HepG2 (cell line): ENCODE results near the gene PRKAR2B. TPM values are rescaled to one million over a fixed set of nuclear protein-coding genes. Genes with fewer than 3 reads are reported as not detected.

Source experiments
- ATAC-seq: fragments of 200-7000 bp; cut with Tn5 transposase; 3 replicates; pipeline ENCODE4 v1.9.1; 2020; ENCODE audit warnings: mild to moderate bottlenecking, moderate library complexity
- BruUV-seq: library from RNA; stranded (reverse); fragments of 400-500 nt; replicated peaks from 2 replicates; lab custom pipeline; 2021; lab: Mats Ljungman, UMichigan
- CTCF ChIA-PET: fragments of 300-600 bp; formaldehyde crosslinking; extraction: SDS; loops from one replicate; lab custom pipeline; 2021; ENCODE audit warnings: low total read pairs, inconsistent platforms, low intra/inter-chr PET ratio; lab: Yijun Ruan, JAX
- POLR2A ChIA-PET: fragments of 350-600 bp; sonication (Branson Sonifier 250); formaldehyde crosslinking; loops from one replicate; lab custom pipeline; 2020; ENCODE audit warnings: antibody characterized with exemption, inconsistent platforms; lab: Yijun Ruan, JAX
- DNase-seq: peaks from one replicate; pipeline ENCODE4 v3.0.0-alpha.2; 2015; ENCODE audit warnings: low spot score
- FAIRE-seq: peaks from 3 replicates; lab custom pipeline; 2011; peaks lifted over from hg19 to GRCh38; lab: Jason Lieb, UNC
- H2AFZ ChIP-seq: one replicate; pipeline ENCODE4 v1.6.1; 2011; ENCODE audit warnings: low read length, inconsistent platforms
- H3K27ac ChIP-seq: fragments of 300-600 bp; 3 replicates; pipeline ENCODE4 v1.8.0; 2011; ENCODE audit warnings: mixed run types, mild to moderate bottlenecking, mixed read lengths, low read length, inconsistent platforms; ENCODE audit not compliant: insufficient read depth; ENCODE audit errors: extremely low read length
- H3K27me3 ChIP-seq, 2 experiments: fragments of 200-600 bp in 1 of 2; 2 replicates in 1 of 2; 3 replicates in 1 of 2; pipeline versions ENCODE4 v1.6.0 to v1.8.0; 2011; ENCODE audit warnings: low read length in 2 of 2, mild to moderate bottlenecking in 2 of 2, moderate library complexity in 2 of 2, inconsistent platforms in 1 of 2; ENCODE audit not compliant: insufficient read depth in 2 of 2, control insufficient read depth in 1 of 2
- H3K36me3 ChIP-seq, 2 experiments: fragments of 200-600 bp in 1 of 2; replicated peaks in 1 of 2; 2 replicates in 1 of 2; 3 replicates in 1 of 2; pipeline versions ENCODE4 v1.5.1 to v1.8.0; 2011; ENCODE audit warnings: low read length in 2 of 2, inconsistent platforms in 1 of 2; ENCODE audit not compliant: insufficient read depth in 2 of 2, control insufficient read depth in 1 of 2
- H3K4me1 ChIP-seq: 2 replicates; pipeline ENCODE4 v1.5.1; 2012; ENCODE audit warnings: low read length, inconsistent platforms; ENCODE audit not compliant: insufficient read depth
- H3K4me2 ChIP-seq: 2 replicates; pipeline ENCODE4 v1.6.0; 2011; ENCODE audit warnings: low read depth, low read length, inconsistent platforms
- H3K4me3 ChIP-seq, 3 experiments: fragments of 200-600 bp in 1 of 3; sonication (generic), shearing (Covaris generic) in 1 of 3; replicated peaks in 1 of 3; 2 replicates each; pipeline ENCODE4 v1.5.1; 2011 to 2016; ENCODE audit warnings: low read length in 3 of 3, inconsistent platforms in 2 of 3, low read depth in 2 of 3, mild to moderate bottlenecking in 2 of 3, control low read depth in 1 of 3, mixed read lengths in 1 of 3; ENCODE audit not compliant: insufficient read depth in 1 of 3
- H3K79me2 ChIP-seq: one replicate; pipeline ENCODE4 v1.6.1; 2011; ENCODE audit warnings: low read length, inconsistent platforms; ENCODE audit not compliant: insufficient read depth
- H3K9ac ChIP-seq: 2 replicates; pipeline ENCODE4 v1.6.0; 2011; ENCODE audit warnings: mild to moderate bottlenecking, low read depth, low read length, inconsistent platforms; ENCODE audit not compliant: insufficient read depth
- H3K9me3 ChIP-seq: 2 replicates; pipeline ENCODE4 v1.5.1; 2012; ENCODE audit warnings: mild to moderate bottlenecking, low read length
- H4K20me1 ChIP-seq: 2 replicates; pipeline ENCODE4 v1.6.0; 2011; ENCODE audit warnings: inconsistent platforms, mild to moderate bottlenecking, low read length, moderate library complexity; ENCODE audit not compliant: insufficient read depth
- AGO1 ChIP-seq: fragments of 200-400 bp; formaldehyde crosslinking; IDR thresholded peaks from 2 replicates; pipeline ENCODE4 v1.6.1; 2017; ENCODE audit warnings: mild to moderate bottlenecking, low read depth, low read length, moderate library complexity; ENCODE audit not compliant: poor library complexity, severe bottlenecking
- JDP2 ChIP-seq: sonication (generic); formaldehyde crosslinking; IDR thresholded peaks from 2 replicates; pipeline ENCODE4 v1.8.1; 2022; ENCODE audit warnings: missing genetic modification reagents, borderline replicate concordance
- MNT ChIP-seq: fragments of 450-650 bp; IDR thresholded peaks from 2 replicates; pipeline ENCODE4 v1.6.1; 2016
- WGBS: methylation state at CpG from one replicate; pipeline ENCODE4 v1.1.6; 2017; ENCODE audit warnings: low lambda C conversion rate; 5-methylcytosine and 5-hydroxymethylcytosine counted together
- in situ Hi-C: cut with HindIII; loops from 2 replicates; pipeline ENCODE4 v1.10.0; 2017; ENCODE audit warnings: low pct_unique_long_range_greater_than_20kb; ENCODE audit not compliant: extremely low pct_ligation_motif_present
- intact Hi-C: fragments of 100-400 bp; cut with micrococcal nuclease; formaldehyde crosslinking; loops from one replicate; pipeline ENCODE4 v1.10.0; 2022; ENCODE audit not compliant: unreplicated experiment
- polyA plus RNA-seq, 8 experiments: library from polyadenylated mRNA; depleted of rRNA in 3 of 8; stranded (reverse) in 7 of 8; unstranded in 1 of 8; fragments of >200 nt; fragmentation: Illumina TruSeq in 4 of 8; extraction: Trizol in 4 of 8; gene quantifications; 2 replicates each; pipeline versions ENCODE4 v1.2.1 to v1.2.3, GENCODE V29; 2011 to 2016; ENCODE audit warnings: low read depth in 4 of 8, missing spikeins in 1 of 8, mixed read lengths in 1 of 8; ENCODE audit not compliant: insufficient read depth in 1 of 8
- total RNA-seq, 5 experiments: library from RNA; depleted of rRNA; stranded (reverse); fragments of >200 nt; fragmentation: Illumina TruSeq; extraction: Trizol; gene quantifications; 2 replicates each; pipeline ENCODE4 v1.2.3, GENCODE V29; 2016; ENCODE audit warnings: low read depth in 1 of 5
- TF ChIP-seq, protein P1 (sequence below): sonication (generic); formaldehyde crosslinking; IDR thresholded peaks from 2 replicates; pipeline ENCODE4 v1.9.0; 2022; ENCODE audit warnings: low read depth, missing genetic modification reagents

Gene PRKAR2B
- total and polyA plus RNA-seq, 2 of the 13 experiments (the other 11 are each of a cell fraction or from before 2014, with no cell fraction given) = not detected

- no peak for TF ChIP-seq AGO1
- TF ChIP-seq JDP2 (CRISPR knock-in tag) = no peak
Measured at GRCh38 chr7:107063245-107064120, 19.0 kb downstream of the PRKAR2B start (continued).

- Histone ChIP-seq H4K20me1 (no peaks in the 10 kb centered on the region), H3K9ac (no peak overlapping the region), H3K4me2 (no peak overlapping the region), H3K79me2 (no peaks in the 10 kb centered on the region), H3K27me3 (peaks cover 0 to 18% of the 10 kb centered on the region in 2 experiments; a peak in 2 of 5 replicates), H3K36me3 (no peaks in the 10 kb centered on the region), H3K9me3 (no peaks in the 10 kb centered on the region), H3K4me3 (no peak overlapping the region), H2AFZ (no peak overlapping the region), H3K4me1 (no peaks in the 10 kb centered on the region), H3K27ac (no peak overlapping the region)
- DNase-seq = no peak
- in situ Hi-C loops (no loop called here), intact Hi-C loops (loop anchor here (5.0 kb wide), 1 partner anchor 68 kb away; no protein-coding TSS in a partner anchor)
- TF ChIP-seq MNT = peak; percentile 35; the same call in 1 of the 2 replicates
- TF ChIP-seq, protein P1, sequence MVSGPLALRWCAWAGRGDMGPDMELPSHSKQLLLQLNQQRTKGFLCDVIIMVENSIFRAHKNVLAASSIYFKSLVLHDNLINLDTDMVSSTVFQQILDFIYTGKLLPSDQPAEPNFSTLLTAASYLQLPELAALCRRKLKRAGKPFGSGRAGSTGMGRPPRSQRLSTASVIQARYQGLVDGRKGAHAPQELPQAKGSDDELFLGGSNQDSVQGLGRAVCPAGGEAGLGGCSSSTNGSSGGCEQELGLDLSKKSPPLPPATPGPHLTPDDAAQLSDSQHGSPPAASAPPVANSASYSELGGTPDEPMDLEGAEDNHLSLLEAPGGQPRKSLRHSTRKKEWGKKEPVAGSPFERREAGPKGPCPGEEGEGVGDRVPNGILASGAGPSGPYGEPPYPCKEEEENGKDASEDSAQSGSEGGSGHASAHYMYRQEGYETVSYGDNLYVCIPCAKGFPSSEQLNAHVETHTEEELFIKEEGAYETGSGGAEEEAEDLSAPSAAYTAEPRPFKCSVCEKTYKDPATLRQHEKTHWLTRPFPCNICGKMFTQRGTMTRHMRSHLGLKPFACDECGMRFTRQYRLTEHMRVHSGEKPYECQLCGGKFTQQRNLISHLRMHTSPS (CRISPR knock-in tag) = no peak
- FAIRE-seq = no peak
- under 1% methylated on average over 7 of the region's 7 CpGs for WGBS
- BruUV-seq = no TSS peak
- POLR2A ChIA-PET = no interaction called here
- CTCF ChIA-PET = no interaction called here
- no peak for ATAC-seq
Measured at GRCh38 chr7:107064255-107064654, 19.8 kb downstream of the PRKAR2B start.
